Neuronal stem cell (in vitro differentiated cells): ENCODE results near the gene CAPZA1.

Source experiments
- DNase-seq: peaks from one replicate; pipeline ENCODE4 v3.0.0-alpha.2; 2013; ENCODE audit warnings: low spot score
- H2AFZ ChIP-seq: one replicate; pipeline ENCODE4 v1.6.1; 2013; ENCODE audit warnings: mild to moderate bottlenecking, low read length, inconsistent platforms
- H2AK5ac ChIP-seq: 2 replicates; pipeline ENCODE4 v1.6.1; 2013; ENCODE audit warnings: low read depth, mild to moderate bottlenecking, inconsistent platforms, low read length, moderate library complexity, mixed read lengths
- H2BK120ac ChIP-seq: 2 replicates; pipeline ENCODE4 v1.6.1; 2013; ENCODE audit warnings: low read depth, mild to moderate bottlenecking, inconsistent platforms, low read length, moderate library complexity, mixed read lengths
- H2BK12ac ChIP-seq: one replicate; pipeline ENCODE4 v1.6.1; 2013; ENCODE audit warnings: low read length, inconsistent platforms
- H2BK15ac ChIP-seq: 2 replicates; pipeline ENCODE4 v1.6.1; 2013; ENCODE audit warnings: mild to moderate bottlenecking, low read length, inconsistent platforms, mixed read lengths
- H2BK5ac ChIP-seq: one replicate; pipeline ENCODE4 v1.6.1; 2013; ENCODE audit warnings: inconsistent platforms, mild to moderate bottlenecking, low read length, moderate library complexity
- H3K14ac ChIP-seq: one replicate; pipeline ENCODE4 v1.6.1; 2013; ENCODE audit warnings: low read length, inconsistent platforms
- H3K18ac ChIP-seq: 2 replicates; pipeline ENCODE4 v1.6.1; 2013; ENCODE audit warnings: low read length, inconsistent platforms
- H3K23ac ChIP-seq: 2 replicates; pipeline ENCODE4 v1.6.1; 2013; ENCODE audit warnings: low read depth, mild to moderate bottlenecking, mixed read lengths, low read length, inconsistent platforms; ENCODE audit not compliant: poor library complexity
- H3K27ac ChIP-seq: replicated peaks from 3 replicates; pipeline ENCODE4 v1.5.1; 2013; ENCODE audit warnings: low read length, inconsistent platforms
- H3K27me3 ChIP-seq, 3 experiments: 2 replicates each; pipeline ENCODE4 v1.6.1; 2013; ENCODE audit warnings: low read length in 3 of 3, mild to moderate bottlenecking in 2 of 3, inconsistent platforms in 1 of 3, low read depth in 1 of 3, mixed read lengths in 1 of 3, moderate library complexity in 1 of 3; ENCODE audit not compliant: control insufficient read depth in 3 of 3, insufficient read depth in 3 of 3
- H3K36me3 ChIP-seq, 2 donors: replicated peaks in 1 of 2; 2 replicates each; pipeline ENCODE4 v1.6.1; 2013; ENCODE audit warnings: low read length in 2 of 2; ENCODE audit not compliant: control insufficient read depth in 2 of 2, insufficient read depth in 2 of 2
- H3K4ac ChIP-seq: 2 replicates; pipeline ENCODE4 v1.6.1; 2013; ENCODE audit warnings: inconsistent platforms, mild to moderate bottlenecking, low read length, moderate library complexity
- H3K4me1 ChIP-seq, 2 donors: 1 replicate in 1 of 2; 2 replicates in 1 of 2; pipeline ENCODE4 v1.6.1; 2013; ENCODE audit warnings: low read length in 2 of 2, low read depth in 1 of 2; ENCODE audit not compliant: control insufficient read depth in 2 of 2, insufficient read depth in 1 of 2
- H3K4me2 ChIP-seq: one replicate; pipeline ENCODE4 v1.6.1; 2013; ENCODE audit warnings: mild to moderate bottlenecking, low read length, inconsistent platforms; ENCODE audit not compliant: insufficient read depth, poor library complexity, severe bottlenecking
- H3K4me3 ChIP-seq, 2 donors: 2 replicates each; pipeline ENCODE4 v1.5.1; 2013; ENCODE audit warnings: low read length in 2 of 2, mild to moderate bottlenecking in 2 of 2, inconsistent platforms in 1 of 2, moderate library complexity in 1 of 2
- H3K79me1 ChIP-seq: one replicate; pipeline ENCODE4 v1.6.1; 2013; ENCODE audit warnings: low read depth, mild to moderate bottlenecking, inconsistent platforms, low read length, moderate library complexity
- H3K9ac ChIP-seq: one replicate; pipeline ENCODE4 v1.6.1; 2013; ENCODE audit warnings: mild to moderate bottlenecking, low read depth, low read length, inconsistent platforms; ENCODE audit not compliant: poor library complexity
- H3K9me3 ChIP-seq, 2 donors: replicated peaks in 1 of 2; 2 replicates each; pipeline versions ENCODE3 to v1.6.1; 2013; ENCODE audit warnings: low read length in 2 of 2, mild to moderate bottlenecking in 2 of 2, inconsistent platforms in 1 of 2, low read depth in 1 of 2, mixed read lengths in 1 of 2, moderate library complexity in 1 of 2; ENCODE audit not compliant: control insufficient read depth in 2 of 2, insufficient read depth in 1 of 2
- H4K8ac ChIP-seq: one replicate; pipeline ENCODE4 v1.6.1; 2013; ENCODE audit warnings: low read depth, mild to moderate bottlenecking, inconsistent platforms, low read length, moderate library complexity
- H4K91ac ChIP-seq: one replicate; pipeline ENCODE4 v1.6.1; 2013; ENCODE audit warnings: low read length, low read depth, mild to moderate bottlenecking, inconsistent platforms; ENCODE audit not compliant: poor library complexity
- WGBS, 2 donors: extraction: QIAGEN DNeasy Blood & Tissue Kit; methylation state at CpG; one replicate each; pipeline ENCODE4 v1.1.7; 2013; ENCODE audit warnings: missing lambda C conversion rate in 2 of 2, mixed read lengths in 1 of 2; ENCODE audit not compliant: insufficient read length in 2 of 2, insufficient replicate concordance in 1 of 2; ENCODE audit errors: extremely low coverage in 2 of 2; 5-methylcytosine and 5-hydroxymethylcytosine counted together

The CAPZA1 gene

DNA sequence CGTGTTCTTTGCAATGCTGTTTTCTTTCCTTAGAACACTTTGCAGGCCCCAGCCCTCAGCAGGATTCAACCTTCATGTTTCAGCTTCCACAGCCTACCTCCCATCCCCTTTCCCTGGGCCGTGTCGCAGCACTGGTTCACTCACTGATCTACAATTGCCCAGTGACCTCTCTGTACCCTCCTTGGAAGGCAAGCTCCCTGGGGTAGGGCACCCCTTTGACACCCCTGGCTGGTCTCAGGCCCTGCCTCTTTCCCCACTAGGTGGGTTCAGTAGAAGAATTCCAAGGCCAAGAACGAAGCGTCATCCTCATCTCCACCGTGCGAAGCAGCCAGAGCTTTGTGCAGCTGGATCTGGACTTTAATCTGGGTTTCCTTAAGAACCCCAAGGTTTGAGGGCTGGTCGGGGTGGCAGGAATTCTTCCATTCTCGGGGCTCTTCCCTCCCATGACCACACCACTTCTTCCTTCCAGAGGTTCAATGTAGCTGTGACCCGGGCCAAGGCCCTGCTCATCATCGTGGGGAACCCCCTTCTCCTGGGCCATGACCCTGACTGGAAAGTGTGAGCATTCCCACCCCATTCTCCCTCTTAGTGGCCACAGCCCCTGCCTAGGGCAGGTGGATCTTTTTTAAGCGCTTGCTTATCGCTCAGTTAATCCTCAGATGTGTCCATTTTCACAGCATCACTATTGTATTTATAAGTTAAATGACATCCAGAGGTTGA is 80.0 kb downstream of the CAPZA1 start:
- Histone ChIP-seq H3K9ac (no peak overlapping the region), H3K79me1 (no peaks in the 10 kb centered on the region), H2AFZ (no peak overlapping the region), H3K27ac (no peak overlapping the region), H2BK5ac (no peak overlapping the region), H2BK12ac (no peak overlapping the region), H3K4ac (no peak overlapping the region), H3K36me3 (peaks cover 47 to 96% of the 10 kb centered on the region in 2 donors), H3K23ac (no peak overlapping the region), H4K91ac (no peak overlapping the region), H4K8ac (no peak overlapping the region), H3K27me3 (no peaks in the 10 kb centered on the region), H2BK15ac (no peak overlapping the region), H2AK5ac (no peak overlapping the region), H3K14ac (no peak overlapping the region), H3K4me2 (no peak overlapping the region), H2BK120ac (no peak overlapping the region), H3K4me1 (peaks cover 11 to 23% of the 10 kb centered on the region in 2 donors), H3K9me3 (no peaks in the 10 kb centered on the region), H3K18ac (no peak overlapping the region), H3K4me3 (no peak overlapping the region)
- no peak for DNase-seq
- WGBS, 2 donors, result no CpG with 5 or more reads among the region's 13 CpGs

DNA sequence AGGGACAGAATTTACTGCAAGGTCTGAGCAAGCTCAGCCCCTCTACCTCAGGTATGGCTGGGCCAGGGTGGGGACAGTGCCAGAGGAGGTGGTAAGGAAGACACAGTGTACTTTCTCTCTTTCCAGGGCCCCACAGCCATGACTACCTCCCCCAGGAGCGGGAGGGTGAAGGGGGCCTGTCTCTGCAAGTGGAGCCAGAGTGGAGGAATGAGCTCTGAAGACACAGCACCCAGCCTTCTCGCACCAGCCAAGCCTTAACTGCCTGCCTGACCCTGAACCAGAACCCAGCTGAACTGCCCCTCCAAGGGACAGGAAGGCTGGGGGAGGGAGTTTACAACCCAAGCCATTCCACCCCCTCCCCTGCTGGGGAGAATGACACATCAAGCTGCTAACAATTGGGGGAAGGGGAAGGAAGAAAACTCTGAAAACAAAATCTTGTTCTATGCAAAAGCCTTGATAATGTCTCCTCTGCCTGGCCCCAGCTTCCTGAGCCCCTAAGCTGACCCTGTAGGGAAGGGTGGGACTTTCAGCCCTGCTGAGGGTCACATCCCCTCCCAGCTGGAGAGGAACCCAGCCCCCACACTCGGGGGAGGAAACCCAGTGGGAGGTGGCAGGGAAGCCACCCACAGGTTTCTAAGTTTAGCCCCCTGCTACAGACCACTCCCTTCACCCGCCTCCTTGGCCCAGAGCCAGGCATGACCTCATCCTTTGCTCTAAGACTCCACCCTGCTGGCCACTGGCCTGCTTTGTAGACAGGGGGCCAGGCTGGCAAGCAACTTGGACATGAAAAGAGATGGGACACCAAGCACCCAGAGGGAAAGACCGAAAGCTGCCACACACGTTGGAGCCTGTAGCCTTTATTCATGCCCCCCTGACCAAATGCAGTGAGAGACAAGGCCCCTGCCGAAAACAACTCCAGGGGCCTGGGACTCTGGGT is 80.9 kb downstream of the CAPZA1 start:
- H3K79me1 ChIP-seq, result no peaks in the 10 kb centered on the region
- H4K91ac ChIP-seq, result no peak overlapping the region
- H3K18ac ChIP-seq, result no peak overlapping the region
- peaks cover 18 to 28% of the 10 kb centered on the region in 2 donors for H3K4me1 ChIP-seq
- no peak overlapping the region for H3K27ac ChIP-seq
- no peak overlapping the region for H3K14ac ChIP-seq
- no CpG with 5 or more reads among the region's 7 CpGs for WGBS, 2 donors
- H2BK120ac ChIP-seq, result no peak overlapping the region
- H3K23ac ChIP-seq, result peak overlapping the region; percentile 1
- H3K4ac ChIP-seq, result no peak overlapping the region
- DNase-seq, result no peak
- H3K36me3 ChIP-seq, result peaks cover 38 to 86% of the 10 kb centered on the region in 2 donors
- H2BK15ac ChIP-seq, result no peak overlapping the region
- H2BK12ac ChIP-seq, result no peak overlapping the region
- H2AK5ac ChIP-seq, result no peak overlapping the region
- H3K4me2 ChIP-seq, result no peak overlapping the region
- H3K27me3 ChIP-seq, result no peaks in the 10 kb centered on the region
- no peak overlapping the region for H2BK5ac ChIP-seq
- H2AFZ ChIP-seq, result no peak overlapping the region
- no peak overlapping the region for H3K9ac ChIP-seq
- H3K9me3 ChIP-seq, result no peaks in the 10 kb centered on the region
- no peak overlapping the region for H4K8ac ChIP-seq
- H3K4me3 ChIP-seq, result no peak overlapping the region

DNA sequence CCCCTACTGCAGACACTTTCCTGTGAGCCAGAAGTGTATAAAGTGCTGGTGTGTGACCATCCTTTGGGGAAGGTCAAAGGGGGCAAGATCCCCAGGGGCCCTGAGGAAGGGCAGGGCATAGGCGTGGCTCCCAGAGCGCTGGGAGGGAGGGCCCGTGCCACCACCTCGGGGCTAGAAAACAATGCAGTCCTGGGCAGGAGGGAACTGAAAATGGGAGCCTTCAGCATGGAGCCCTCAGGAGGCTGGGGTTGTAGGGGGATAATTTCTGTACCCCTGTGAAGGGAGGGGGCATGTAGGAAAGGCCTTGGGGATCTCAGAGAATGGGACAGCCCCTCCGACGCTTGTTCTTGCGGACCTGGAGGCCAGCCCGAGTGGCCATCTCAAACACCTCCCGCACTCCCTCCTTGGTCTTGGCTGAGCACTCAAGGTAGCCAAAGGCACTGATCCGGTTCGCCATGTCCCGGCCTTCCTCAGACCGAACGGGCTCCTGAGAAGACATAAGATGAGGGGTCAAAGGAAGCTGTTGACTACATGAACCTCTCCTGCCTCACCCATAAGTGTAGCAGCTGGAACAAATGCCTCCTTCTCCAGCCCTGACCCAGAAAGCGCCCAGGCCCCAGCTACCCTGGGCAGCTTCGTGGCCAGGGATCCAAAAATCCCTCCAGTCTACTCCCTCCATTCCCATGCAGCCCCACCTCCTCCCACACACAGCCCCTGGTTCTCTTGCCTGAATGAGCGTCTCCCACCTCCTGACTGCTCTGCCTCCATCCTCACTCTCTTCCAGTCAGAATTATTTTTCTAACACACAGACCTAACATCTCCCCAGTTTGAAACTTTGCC is 81.8 kb downstream of the CAPZA1 start:
- DNase-seq, result no peak
- Histone ChIP-seq H3K18ac (no peak overlapping the region), H3K4ac (no peak overlapping the region), H3K14ac (no peak overlapping the region), H3K4me1 (peaks cover 24 to 33% of the 10 kb centered on the region in 2 donors), H3K4me3 (no peak overlapping the region), H3K4me2 (no peak overlapping the region), H3K27me3 (no peaks in the 10 kb centered on the region), H4K91ac (no peak overlapping the region), H3K9me3 (no peaks in the 10 kb centered on the region), H2BK5ac (no peak overlapping the region), H3K36me3 (peaks cover 37 to 77% of the 10 kb centered on the region in 2 donors), H3K27ac (no peak overlapping the region), H3K9ac (peak overlapping the region; percentile 24), H2BK12ac (no peak overlapping the region), H3K23ac (peak overlapping the region; percentile 31), H2BK120ac (no peak overlapping the region), H4K8ac (no peak overlapping the region), H2AFZ (no peak overlapping the region), H3K79me1 (peaks cover 4% of the 10 kb centered on the region), H2AK5ac (no peak overlapping the region), H2BK15ac (no peak overlapping the region)
- WGBS, 2 donors, result no CpG with 5 or more reads among the region's 17 CpGs
